GM12874 (cell line): ENCODE measurements around the gene SEC24B.

ENCODE experiments used
- TF ChIP-seq, protein P1 (sequence below): IDR thresholded peaks from 2 replicates; pipeline ENCODE4 v1.5.1; 2011; ENCODE audit warnings: low read depth, mild to moderate bottlenecking, control low read depth, low read length, moderate library complexity; ENCODE audit not compliant: insufficient read depth

Gene SEC24B

DNA sequence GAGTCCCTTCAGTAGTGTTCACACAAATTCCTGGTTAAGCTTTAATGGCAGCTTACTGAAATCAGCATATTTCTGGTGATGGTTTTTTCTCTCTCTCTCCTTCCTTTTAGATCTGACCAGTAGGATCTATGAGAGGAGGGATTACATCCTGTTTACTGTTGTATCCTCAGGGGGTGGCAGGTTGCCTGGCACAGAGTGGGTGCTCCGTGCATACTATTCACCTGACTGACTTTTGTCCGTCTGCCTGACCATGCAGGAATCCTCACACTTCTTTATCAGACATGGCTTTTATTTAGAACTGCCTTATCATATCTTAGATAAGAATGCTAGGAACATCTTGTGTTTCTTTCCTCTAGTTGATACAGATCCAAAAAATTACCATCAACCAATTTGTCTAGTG is 156.0 kb downstream of the SEC24B start:
- TF ChIP-seq, protein P1, sequence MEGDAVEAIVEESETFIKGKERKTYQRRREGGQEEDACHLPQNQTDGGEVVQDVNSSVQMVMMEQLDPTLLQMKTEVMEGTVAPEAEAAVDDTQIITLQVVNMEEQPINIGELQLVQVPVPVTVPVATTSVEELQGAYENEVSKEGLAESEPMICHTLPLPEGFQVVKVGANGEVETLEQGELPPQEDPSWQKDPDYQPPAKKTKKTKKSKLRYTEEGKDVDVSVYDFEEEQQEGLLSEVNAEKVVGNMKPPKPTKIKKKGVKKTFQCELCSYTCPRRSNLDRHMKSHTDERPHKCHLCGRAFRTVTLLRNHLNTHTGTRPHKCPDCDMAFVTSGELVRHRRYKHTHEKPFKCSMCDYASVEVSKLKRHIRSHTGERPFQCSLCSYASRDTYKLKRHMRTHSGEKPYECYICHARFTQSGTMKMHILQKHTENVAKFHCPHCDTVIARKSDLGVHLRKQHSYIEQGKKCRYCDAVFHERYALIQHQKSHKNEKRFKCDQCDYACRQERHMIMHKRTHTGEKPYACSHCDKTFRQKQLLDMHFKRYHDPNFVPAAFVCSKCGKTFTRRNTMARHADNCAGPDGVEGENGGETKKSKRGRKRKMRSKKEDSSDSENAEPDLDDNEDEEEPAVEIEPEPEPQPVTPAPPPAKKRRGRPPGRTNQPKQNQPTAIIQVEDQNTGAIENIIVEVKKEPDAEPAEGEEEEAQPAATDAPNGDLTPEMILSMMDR: no peak
